ENCODE measurements around the gene RXFP3.

The RXFP3 gene

GRCh38 chr5:33981408-33982162, 45.4 kb downstream of the RXFP3 start:
- no peak for DNase-seq (ENCODE audit: low spot score)

DNA sequence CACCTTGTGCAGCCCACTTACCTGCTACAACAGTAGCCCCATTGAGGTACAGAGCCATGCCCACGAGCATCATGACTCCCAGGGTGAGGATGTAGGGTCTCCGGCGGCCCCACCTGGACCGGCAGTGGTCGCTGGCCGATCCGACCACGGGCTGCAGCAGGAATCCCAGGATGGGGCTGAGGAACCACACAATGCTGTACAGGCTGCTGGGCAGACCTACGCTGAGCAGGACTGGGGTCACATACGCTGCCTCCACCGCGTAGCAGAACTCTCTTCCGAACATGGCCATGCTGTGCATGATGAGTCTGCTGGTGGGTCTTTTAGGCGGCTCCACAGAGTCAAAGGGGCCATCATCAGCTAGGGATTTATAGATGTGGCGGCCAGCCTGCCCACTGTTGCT, 48.0 kb downstream of the RXFP3 start:
- no peak for DNase-seq (ENCODE audit: low spot score)

DNA sequence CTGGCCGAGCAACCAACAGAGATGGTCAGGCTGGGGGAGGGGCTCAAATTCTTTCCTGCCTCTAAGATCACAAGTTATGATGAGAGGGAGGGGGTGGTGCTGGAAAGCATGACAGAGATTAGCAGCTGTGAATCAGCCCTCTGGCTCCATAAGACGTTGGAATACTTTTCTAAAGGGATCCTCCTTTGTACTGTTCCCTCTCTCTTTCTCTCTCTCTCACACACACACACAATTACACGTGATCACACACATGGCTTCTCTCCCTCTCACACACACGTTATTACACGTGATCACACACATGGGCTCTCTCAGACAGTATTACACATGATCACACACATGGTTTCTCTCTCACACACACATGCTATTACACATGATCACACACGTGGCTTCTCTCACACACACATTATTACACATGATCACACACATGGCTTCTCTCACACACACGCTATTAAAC, 48.5 kb downstream of the RXFP3 start, which contains the start of gene SLC45A2:
Gene SLC45A2, minus strand, starts transcription at position 23 of the 454 bp plus-strand sequence. CDS start 110 bp downstream, outside the sequence.
- no peak for DNase-seq (ENCODE audit: low spot score)

DNA sequence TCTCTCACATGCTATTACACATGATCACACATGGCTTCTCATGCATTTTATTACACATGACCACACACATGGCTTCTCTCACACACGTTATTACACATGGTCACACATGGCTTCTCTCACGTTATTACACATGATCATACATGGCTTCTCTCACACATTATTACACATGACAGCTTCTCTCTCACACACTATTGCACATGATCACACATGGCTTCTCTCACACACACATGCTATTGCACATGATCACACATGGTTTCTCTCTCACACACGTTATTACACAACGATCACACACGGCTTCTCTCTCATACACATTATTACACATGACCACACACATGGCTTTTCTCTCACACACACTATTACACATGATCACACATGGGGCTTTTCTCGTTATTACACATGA, 49.3 kb downstream of the RXFP3 start:
- no peak for DNase-seq (ENCODE audit: low spot score)
